ENCODE results near the gene CPT2. TPM values are rescaled to one million over a fixed set of nuclear protein-coding genes. Genes with fewer than 3 reads are reported as not detected.
A peak's percentile ranks its signal among the peaks of the same experiment; 100 is the strongest.

The CPT2 gene
- total and polyA plus RNA-seq, 2 of the 13 experiments (the other 11 are each of a cell fraction or from before 2014, with no cell fraction given) = 12.6 to 14.6 TPM

GRCh38 chr1:53160924-53161378 lies 35.7 kb upstream of the CPT2 start (continued):
- TF ChIP-seq STAT6 (CRISPR knock-in tag; IDR thresholded peaks at IDR 0.05; ENCODE audit: borderline replicate concordance) (peak; percentile 65; the same call in 1 of the 2 replicates), RXRA (CRISPR knock-in tag; IDR thresholded peaks at IDR 0.05) (peak; percentile 97), ARNTL (CRISPR knock-in tag; IDR thresholded peaks at IDR 0.05) (peak; percentile 95), TMF1 (CRISPR knock-in tag; IDR thresholded peaks at IDR 0.05; ENCODE audit: low read depth) (no peak), AGO2 (optimal IDR thresholded peaks at IDR 0.05; ENCODE audit: low read depth, low read length) (no peak), SP4 (CRISPR knock-in tag; IDR thresholded peaks at IDR 0.05) (peak; percentile 63), RBAK (CRISPR knock-in tag; IDR thresholded peaks at IDR 0.05) (no peak), JARID2 (CRISPR knock-in tag; IDR thresholded peaks at IDR 0.05; ENCODE audit: insufficient replicate concordance) (no peak), HNRNPLL (IDR thresholded peaks at IDR 0.05; ENCODE audit: low read depth, low read length, poor library complexity, severe bottlenecking) (no peak), ZNF382 (CRISPR knock-in tag; IDR thresholded peaks at IDR 0.05; ENCODE audit: borderline replicate concordance) (no peak), NBN (conservative IDR thresholded peaks at IDR 0.05) (no peak), ZNF629 (CRISPR knock-in tag; conservative IDR thresholded peaks at IDR 0.05) (peak; percentile 70), ZNF687 (CRISPR knock-in tag; IDR thresholded peaks at IDR 0.05) (peak; percentile 98), ZNF280D (CRISPR knock-in tag; IDR thresholded peaks at IDR 0.05) (peak; percentile 97), ATAD3A (CRISPR knock-in tag; IDR thresholded peaks at IDR 0.05) (no peak), SP5 (CRISPR knock-in tag; IDR thresholded peaks at IDR 0.05; ENCODE audit: borderline replicate concordance, low read depth) (peak; percentile 82; the same call in 1 of the 2 replicates), ZNF672 (CRISPR knock-in tag; IDR thresholded peaks at IDR 0.05) (no peak), SCMH1 (CRISPR knock-in tag; IDR thresholded peaks at IDR 0.05; ENCODE audit: borderline replicate concordance) (no peak), TFDP2 (CRISPR knock-in tag; IDR thresholded peaks at IDR 0.05) (peak; percentile 58), ZNF576 (CRISPR knock-in tag; IDR thresholded peaks at IDR 0.05) (no peak)
